HL-60/S4 treated with phorbol 12-myristate 13-acetate at 8.2 ng/mL for 4 days and 3 days (cell line): Measurements from ENCODE around the gene TCEAL3.
"Not testable (repeated sequence)": the region's sequence is repeated elsewhere in the genome, so short reads cannot be mapped to it uniquely, and the experiment has no call there.

Experiments used
- in situ Hi-C: fragments of 300-500 bp; cut with MboI; formaldehyde crosslinking; loops from 2 replicates; pipeline ENCODE4 v1.15.0; 2022; ENCODE audit warnings: low sequenced_read_pairs

Gene TCEAL3, protein sequence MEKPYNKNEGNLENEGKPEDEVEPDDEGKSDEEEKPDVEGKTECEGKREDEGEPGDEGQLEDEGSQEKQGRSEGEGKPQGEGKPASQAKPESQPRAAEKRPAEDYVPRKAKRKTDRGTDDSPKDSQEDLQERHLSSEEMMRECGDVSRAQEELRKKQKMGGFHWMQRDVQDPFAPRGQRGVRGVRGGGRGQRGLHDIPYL

DNA sequence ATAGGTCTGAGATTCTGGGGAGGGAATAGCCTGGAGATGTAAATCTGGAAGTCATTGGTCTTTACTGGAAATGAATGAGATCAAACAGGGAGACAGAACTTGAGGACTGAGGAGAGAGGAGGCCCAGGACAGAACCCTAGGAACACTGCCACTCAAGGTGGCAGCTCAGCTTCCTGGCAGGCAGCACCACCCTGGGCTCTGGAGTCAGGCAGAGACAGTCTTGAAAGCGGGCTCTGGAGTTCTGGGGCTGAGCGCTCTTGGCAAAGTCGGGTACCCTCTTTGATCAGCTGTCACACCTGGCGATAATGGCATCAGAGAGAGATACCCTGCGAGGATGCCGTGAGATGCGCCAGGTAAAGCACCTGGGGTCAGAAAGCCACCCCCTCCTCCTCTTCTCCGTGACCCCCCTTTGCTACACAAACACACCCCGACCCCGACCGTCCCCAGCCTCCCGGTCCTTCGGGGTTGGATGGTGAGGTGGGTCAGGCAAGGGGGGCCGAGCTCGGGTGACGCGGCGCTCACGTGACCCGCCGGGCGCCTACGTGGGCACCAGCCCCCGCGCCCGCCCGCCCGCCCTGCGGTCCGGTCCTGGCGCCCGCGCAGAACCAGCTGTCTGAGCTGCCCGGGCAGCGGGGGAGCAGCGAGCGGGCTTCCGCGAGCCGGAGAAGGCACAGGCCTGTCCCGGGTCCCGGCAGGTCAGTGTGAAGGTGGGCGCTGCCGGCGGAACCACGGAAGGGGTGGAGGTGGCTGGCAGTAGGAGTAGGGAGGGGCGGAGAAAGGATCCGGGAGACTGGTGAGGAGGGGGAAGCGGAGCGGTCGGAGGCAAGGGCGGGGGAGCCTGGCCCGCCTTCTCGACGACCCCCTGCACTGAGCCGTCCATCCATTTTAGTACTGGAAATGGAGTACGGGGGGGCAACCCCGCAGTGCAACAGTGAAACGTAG, at the start of gene TCEAL3:
Gene TCEAL3 (plus strand): TSS at position 600 of the 942 bp plus-strand sequence. CDS start 1,102 bp downstream, outside the sequence.
- in situ Hi-C loops = no loop called here

DNA sequence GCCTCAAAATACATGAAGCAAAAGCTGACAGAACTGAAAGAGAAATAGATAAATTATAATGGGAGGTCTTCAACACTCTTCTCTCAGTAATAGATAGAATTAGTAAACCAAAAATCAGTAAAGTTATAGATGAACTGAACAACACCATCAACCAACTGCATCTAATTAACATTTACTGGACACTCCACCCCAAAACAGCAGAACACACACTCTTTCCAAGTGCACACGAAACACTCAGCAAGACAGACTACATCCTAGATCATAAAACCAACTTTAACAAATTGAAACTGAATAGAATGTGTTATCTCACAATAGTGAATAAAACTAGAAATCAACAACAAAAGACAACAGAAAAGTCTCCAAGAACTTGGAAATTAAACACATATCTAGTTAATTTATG, 47.5 kb upstream of the TCEAL3 start:
- in situ Hi-C loops = no loop called here

DNA sequence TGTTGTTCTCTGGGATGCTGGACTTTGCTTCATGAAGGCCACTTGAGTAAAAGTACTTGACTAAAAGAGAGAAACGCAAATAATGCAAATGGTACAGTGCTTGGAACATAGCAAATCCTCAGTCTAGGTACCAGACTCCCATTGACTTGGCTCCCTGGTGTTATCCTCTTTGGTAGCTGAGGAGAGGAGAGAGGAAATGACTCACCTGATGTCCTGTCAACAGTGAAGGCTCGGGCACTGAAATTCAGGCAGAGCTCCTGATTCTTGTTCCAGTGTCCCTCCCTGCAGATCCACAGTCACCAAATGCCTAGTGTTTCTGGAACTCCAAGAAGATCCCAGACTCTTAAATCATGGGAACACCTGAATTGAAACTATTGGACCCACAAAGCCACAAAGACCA, 45.0 kb upstream of the TCEAL3 start:
- in situ Hi-C loops = no loop called here

DNA sequence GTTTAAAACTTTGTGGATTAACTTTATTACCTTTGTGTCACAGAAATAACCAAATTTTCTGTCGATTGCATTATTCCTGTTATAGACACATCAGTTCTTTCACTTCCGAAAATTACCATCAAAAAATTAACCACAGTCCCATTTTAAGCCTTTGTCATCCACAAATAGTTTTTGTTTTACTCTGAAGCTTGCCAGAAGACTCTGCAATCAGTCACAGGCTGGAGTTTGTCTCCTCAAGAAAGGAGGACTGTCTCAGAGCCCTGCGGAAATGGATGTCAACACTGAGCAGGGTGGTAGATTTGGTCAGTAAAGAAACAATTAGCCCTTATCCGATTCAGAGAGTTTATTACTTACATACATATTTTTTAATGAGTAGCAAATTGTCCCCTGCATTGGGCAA, 42.6 kb upstream of the TCEAL3 start:
- in situ Hi-C loops = no loop called here

DNA sequence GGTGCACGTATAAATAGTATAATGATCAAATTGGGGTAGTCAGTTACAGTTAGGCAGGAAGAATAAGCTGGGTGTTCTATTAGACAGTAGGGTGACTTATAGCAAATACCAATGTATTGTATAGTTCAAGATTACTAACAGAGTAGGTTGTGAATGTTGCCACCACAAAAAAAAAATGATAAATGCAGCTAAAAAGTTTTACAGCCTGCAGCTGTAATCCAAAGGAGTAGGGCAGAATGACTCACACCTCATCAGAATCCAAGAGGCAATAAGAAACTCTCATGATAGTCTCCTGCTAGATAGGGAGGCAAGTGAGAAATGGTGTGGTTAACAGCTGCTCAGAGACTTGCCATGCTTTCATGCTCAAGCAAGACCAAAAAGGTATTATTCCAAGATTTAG, 42.0 kb upstream of the TCEAL3 start:
- in situ Hi-C loops = no loop called here

DNA sequence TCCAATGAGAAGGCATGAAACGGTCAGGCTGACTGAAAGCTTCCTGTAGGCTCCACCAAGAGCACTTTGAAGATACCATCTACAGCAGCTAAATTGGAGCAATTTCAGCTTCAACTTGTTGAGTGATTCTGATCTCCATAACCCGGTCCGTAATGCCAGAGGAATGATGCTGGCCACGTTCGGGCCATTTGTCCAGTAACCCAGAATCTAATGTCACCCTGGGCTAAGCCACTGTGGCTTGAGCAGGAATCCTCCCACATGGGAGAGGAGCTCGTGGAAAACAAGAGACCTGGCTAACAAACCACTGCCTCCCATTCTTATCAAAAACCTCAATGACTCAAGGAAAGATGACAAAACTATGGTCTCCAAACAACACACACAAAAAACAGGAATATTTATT, 36.6 kb upstream of the TCEAL3 start:
- in situ Hi-C loops = no loop called here

DNA sequence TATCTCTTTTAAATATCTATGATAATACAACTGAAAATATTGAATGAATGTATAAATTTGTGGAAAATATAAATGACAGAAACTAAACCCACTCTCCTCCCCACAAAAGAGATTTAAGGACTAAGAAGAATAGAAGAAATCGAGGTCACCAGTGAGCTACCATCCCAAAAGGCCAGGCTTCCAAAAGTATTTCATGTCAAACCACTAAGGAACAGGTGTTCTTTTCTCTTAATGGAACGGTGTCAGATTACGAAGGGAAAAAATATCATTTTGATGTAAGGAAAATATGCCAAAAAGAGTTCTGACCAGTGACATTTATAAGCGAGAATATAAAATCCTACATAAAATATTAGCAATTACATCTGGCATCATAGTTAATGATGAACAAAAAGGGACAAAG, 36.0 kb upstream of the TCEAL3 start:
- in situ Hi-C loops = no loop called here

DNA sequence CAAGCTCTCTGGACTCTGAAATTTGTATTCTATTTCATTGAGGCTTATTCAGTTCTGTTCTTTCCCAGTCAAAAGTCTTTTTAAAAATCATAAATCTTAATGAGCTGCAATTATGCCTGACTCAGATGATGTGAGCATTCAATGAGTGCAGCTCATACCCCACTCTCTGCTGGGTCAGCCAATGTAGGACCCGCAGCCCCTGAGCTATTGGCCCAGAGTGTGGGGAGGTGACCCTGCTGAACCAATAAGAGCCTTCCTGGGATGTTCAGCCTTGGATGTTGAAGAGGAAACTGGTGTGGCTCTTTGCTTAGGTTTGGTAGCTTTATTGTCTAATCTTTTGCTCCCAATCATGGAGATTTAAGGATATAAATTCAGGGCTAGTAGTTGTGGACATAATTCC, 34.6 kb upstream of the TCEAL3 start:
- in situ Hi-C loops = no loop called here

DNA sequence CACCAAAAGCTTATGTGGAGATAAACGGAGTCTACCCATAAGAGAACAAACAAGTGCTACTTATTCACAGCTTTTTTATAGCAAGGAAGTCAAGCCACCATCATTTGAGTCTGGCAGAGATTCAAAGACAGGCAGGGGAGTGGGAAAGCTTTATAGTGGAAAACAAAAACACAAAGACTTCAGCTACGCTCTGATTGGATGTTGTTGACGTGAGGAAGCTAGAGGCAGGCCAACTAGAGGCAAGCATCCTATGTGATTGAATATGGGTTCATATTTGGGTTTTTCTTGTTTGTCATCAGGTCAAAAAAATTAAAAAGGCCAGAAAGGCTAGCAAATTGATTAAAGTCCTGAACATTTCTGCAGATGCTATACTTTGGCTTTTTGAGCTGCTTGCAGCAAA, 23.2 kb upstream of the TCEAL3 start:
- in situ Hi-C loops = no loop called here

DNA sequence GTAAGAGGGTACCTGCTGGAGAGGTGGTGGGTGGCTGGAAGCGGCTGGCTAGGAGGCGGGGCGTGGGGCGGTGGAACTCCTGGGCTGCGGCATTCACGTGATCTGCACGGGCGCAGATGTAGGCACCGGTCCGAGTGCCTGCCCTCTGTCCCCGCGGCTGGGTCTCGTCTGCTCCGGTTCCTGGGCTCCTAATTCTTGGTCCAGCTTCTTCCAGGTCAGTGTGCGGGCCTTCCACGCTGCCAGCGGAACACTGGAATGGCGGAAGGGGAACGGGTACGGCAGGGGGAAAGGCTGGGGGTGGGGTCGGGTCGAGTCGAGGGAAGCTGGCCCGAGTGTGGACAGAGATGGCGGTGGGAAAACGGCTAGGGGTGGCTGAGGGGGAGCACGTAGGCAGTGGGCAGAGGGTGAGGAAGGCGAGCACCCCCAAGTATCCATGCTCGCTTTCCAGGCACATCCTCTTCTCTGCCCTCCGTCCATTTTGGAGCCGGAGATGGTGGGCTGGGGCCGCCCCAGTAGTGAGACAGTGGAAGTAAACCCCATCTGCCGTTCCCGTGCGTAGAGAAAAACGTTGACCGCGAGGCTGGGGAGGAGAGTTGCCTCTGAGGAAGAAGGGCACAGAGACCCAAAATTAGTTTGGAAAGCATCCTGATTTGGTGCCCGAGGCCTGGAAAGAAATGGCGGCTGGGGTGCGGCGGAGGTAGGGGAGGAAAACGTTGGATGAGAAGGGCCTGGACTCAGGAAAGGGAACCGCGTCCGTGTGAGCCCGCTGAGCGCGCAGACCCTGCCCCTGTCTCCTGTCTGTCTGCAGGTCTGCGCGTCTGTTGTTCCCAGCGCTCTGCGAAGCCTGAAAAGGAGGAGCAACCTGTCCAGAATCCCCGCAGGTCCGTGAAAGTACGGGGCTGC, 22.1 kb upstream of the TCEAL3 start, which contains the start of gene TCEAL4:
Gene TCEAL4 (plus strand): TSS at position 105 of the 903 bp plus-strand sequence. CDS start 1,161 bp downstream, outside the sequence.
- in situ Hi-C loops = no loop called here

DNA sequence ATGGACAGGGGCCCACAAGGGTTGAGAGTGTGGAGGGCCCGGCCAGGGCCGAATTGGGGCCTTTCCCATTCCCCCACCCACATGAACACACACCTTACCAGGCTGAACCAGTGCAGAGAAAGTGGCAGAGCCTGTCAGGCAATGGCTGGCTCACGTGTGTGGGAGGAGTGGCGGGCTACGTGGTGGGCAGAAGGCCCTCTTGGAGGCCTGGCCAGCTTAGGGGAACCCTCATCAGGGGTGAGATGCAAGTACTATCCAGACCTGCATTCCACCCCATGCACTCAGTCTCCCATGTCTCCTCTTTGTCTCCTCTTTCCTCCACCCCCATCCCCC, 21.5 kb upstream of the TCEAL3 start:
- in situ Hi-C loops = no loop called here

DNA sequence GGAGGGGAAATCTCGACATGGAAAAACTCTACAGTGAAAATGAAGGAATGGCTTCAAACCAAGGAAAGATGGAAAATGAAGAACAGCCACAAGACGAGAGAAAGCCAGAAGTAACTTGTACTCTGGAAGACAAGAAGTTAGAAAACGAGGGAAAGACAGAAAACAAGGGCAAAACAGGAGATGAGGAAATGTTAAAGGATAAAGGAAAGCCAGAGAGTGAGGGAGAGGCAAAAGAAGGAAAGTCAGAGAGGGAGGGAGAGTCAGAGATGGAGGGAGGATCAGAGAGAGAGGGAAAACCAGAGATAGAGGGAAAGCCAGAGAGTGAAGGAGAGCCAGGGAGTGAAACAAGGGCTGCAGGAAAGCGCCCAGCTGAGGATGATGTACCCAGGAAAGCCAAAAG, 21.1 kb upstream of the TCEAL3 start:
- in situ Hi-C loops = no loop called here

DNA sequence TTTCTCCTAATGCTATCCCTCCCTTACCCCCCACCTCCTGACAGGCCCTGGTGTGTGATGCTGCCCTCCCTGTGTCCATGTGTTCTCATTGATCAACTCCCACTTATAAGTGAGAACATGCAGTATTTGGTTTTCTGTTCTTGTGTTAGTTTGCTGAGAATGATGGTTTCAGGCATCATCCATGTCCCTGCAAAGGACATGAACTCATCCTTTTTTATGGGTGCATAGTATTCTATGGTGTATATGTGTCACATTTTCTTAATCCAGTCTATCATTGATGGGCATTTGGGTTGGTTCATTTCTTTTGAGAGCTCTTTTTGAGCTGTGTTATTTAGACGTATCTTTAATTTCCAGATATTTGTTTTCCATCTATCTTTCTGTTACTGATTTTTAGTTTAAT, 15.5 kb upstream of the TCEAL3 start:
- in situ Hi-C loops = not testable (repeated sequence)

DNA sequence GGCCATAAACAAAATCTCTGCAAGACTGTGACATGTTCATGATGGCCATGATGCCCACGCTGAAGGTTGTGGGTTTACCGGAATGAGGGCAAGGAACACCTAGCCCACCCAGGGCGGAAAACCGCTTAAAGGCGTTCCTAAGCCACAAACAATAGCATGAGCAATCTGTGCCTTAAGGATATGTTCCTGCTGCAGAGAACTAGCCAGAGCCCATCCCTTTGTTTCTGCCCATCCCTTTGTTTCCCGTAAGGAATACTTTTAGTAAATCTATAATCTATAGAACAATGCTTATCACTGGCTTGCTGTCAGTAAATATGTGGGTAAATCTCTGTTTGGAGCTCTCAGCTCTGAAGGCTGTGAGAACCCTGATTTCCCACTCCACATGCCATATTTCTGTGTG, 12.6 kb upstream of the TCEAL3 start:
- in situ Hi-C loops = not testable (repeated sequence)

DNA sequence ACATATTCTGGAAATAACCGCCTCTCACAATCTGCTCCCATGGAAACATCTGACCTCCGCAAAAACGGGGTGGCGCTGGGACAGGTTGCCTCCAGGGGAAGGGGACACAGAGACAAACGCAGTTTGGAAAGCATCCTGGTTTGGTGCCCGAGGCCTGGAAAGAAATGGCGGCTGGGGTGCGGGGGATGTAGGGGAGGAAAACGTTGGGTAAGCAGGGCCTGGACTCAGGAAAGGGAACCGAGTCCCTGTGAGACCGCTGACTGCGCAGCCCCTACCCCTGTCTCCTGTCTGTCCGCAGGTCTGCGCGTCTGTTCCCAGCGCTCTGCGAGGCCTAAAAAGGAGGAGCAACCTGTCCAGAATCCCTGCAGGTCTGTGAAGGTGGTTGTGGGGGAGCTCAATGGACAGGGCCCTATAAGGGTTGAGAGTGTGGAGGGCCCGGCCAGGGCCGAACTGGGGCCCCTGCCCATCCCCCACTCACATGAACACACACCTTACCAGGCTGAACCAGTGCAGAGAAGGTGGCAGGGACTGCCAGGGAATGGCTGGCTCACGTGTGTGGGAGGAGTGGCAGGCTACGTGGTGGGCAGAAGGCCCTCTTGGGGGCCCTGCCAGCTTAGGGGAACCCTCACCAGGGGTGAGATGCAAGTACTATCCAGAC, 672 bp downstream of the TCEAL3 start:
- in situ Hi-C loops = no loop called here

DNA sequence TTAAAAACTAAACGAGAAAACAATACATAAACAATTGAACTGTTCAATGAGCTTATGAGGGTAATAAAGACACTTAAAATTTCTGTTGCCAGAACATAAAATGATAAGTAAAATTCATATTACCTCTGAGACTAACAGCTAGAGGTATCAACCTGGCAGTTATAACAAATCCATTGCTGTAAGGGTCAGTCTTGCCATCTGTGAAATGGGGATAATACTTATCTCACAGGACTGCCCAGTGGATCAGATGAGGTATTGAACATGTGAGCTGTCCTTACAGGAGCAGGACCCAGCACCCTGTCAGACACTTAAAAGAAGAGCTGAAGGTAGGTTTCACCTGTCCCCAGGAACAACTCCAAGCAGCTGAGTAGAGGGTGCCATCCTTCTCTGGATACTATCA, 2.5 kb downstream of the TCEAL3 start:
- in situ Hi-C loops = no loop called here

DNA sequence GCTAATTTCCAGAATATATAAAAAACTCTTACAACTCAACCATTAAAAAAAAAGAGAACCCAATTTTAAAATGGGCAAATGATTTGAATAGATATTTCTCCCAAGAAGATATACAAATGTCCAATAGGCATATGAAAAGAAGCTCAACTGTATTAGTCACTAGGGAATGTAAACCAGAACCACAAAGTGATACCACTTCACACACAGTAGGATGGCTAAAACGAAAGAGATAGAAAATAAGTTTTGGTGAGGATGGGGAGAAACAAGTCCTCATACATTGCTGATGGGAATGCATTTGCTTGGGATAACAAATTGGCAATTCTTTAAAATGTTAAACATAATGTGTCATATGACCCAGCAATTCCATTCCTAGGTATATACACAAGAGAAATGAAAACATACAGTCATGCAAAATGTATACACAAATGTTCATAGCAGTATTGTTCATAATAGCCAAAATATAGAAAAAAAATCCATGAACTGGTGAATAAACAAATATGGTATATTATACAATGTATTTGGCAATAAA, 5.7 kb downstream of the TCEAL3 start:
- in situ Hi-C loops = no loop called here

DNA sequence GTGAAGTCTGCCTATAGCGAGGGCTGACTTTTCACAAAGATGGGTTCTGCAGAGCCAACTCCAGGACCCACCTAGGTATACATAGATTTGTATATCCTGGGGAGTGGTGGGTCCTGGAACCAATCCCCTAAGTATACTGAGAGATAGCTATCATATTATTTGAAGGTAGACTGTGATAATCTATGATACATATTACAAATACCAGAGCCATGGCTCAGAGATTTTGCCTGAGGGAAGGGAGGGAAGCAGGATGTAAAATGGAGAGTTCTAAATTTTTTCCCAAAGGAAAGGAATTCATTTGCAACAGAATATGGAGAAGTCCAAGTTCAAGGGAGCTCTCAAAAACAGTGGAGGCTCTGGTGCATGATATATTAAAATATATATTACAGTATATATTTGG, 7.2 kb downstream of the TCEAL3 start:
- in situ Hi-C loops = no loop called here

DNA sequence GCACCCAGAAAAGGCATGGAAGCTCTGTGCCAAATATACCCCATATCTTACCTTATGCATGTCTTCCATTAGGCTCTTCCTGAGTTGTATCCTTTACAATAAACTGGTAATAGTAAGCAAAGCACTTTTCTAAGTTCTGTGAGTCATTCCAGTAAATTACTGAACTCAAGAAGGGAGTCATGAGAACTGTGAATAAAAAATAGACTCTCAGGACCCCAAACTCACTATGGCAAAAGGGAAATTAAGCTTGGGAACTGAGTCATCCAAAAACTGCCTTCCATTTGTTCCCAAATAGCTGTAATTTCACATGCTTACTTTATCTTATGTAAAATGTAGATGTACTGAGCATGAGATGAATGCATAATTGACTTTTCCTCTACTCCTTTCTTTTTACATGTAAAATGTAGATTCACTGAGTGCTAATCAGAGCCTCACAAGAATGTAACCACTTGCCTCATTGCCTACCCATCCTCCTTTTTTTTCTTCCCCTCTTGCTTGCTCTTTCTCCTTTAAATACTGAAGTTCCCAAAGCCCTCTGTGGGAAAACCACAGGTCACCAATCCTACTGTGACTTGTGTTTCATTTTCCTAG, 8.1 kb downstream of the TCEAL3 start:
- in situ Hi-C loops = no loop called here

DNA sequence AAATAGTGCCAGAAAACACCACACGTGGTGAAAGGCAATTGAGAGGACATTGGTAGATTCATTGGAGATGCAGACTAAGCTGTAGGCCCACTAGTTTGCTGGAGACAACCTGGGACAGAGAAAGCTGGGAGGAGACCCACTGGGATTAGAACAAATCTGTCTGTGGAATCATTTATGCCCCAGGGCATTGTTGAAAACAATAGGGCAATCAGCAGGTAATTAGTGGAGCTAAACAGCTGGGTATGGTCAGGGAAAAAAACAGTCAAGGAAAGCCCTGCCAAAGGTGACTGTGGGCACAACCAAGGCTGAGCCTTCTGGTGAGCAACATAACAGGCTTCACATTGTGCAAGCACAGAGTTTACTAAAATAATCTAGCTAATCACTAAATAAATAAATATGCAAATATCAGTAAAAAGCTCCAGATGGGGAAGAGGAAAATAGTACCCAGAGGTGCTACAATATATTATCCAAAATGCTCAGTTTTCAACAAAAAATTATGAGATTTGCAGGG, 9.0 kb downstream of the TCEAL3 start:
- in situ Hi-C loops = no loop called here
